K562 (cell line): ENCODE results near the gene WTIP. TPM values are rescaled to one million over a fixed set of nuclear protein-coding genes. Genes with fewer than 3 reads are reported as not detected.

Source experiments
- ARID4B ChIP-seq: sonication (generic); formaldehyde crosslinking; IDR thresholded peaks from 2 replicates; pipeline ENCODE4 v1.8.0; 2022; ENCODE audit warnings: mild to moderate bottlenecking, missing genetic modification reagents
- CBX8 ChIP-seq: fragments of 200-600 bp; sonication (generic); IDR thresholded peaks from 2 replicates; pipeline ENCODE4 v1.6.1; 2012; ENCODE audit warnings: borderline replicate concordance, mixed run types, low read depth, mild to moderate bottlenecking, moderate library complexity, mixed read lengths, low read length, control low read depth, inconsistent platforms; ENCODE audit not compliant: poor library complexity, severe bottlenecking; ENCODE audit errors: extremely low read depth
- GATA2 ChIP-seq: sonication (generic); formaldehyde crosslinking; IDR thresholded peaks from 2 replicates; pipeline ENCODE4 v1.4.0; 2020; ENCODE audit warnings: mild to moderate bottlenecking, missing genetic modification reagents
- IRF2 ChIP-seq: sonication (generic); formaldehyde crosslinking; IDR thresholded peaks from 2 replicates; pipeline ENCODE4 v1.8.1; 2022; ENCODE audit warnings: mild to moderate bottlenecking, missing genetic modification reagents
- MTA1 ChIP-seq: fragments of 450-650 bp; IDR thresholded peaks from 2 replicates; pipeline ENCODE4 v1.6.1; 2017; ENCODE audit warnings: borderline replicate concordance
- NR1H2 ChIP-seq: sonication (generic); formaldehyde crosslinking; IDR thresholded peaks from 2 replicates; pipeline ENCODE4 v1.4.0; 2020; ENCODE audit warnings: mild to moderate bottlenecking, missing genetic modification reagents
- POU5F1 ChIP-seq: fragments of 150-350 bp; IDR thresholded peaks from 2 replicates; pipeline ENCODE4 v1.6.1; 2014; ENCODE audit warnings: borderline replicate concordance, low read length, low read depth, mild to moderate bottlenecking; ENCODE audit not compliant: partially characterized antibody
- PTRF ChIP-seq: fragments of 450-650 bp; IDR thresholded peaks from 2 replicates; pipeline ENCODE4 v1.6.1; 2016; ENCODE audit warnings: mild to moderate bottlenecking, missing genetic modification characterization, missing compliant biosample characterization
- RAD21 ChIP-seq, 2 experiments: fragments of 250-450 bp in 1 of 2; fragments of 450-650 bp in 1 of 2; sonication (Bioruptor Pico) in 1 of 2; formaldehyde crosslinking in 1 of 2; IDR thresholded peaks in 1 of 2; conservative IDR thresholded peaks in 1 of 2; 2 replicates each; pipeline versions ENCODE4 v1.4.0 to v1.8.0; 2020 to 2022; ENCODE audit warnings: mild to moderate bottlenecking in 2 of 2, moderate library complexity in 1 of 2
- RBM25 ChIP-seq: fragments of 200-400 bp; formaldehyde crosslinking; IDR thresholded peaks from 2 replicates; pipeline ENCODE4 v1.6.1; 2018; ENCODE audit warnings: low read length, low read depth, moderate library complexity; ENCODE audit not compliant: severe bottlenecking
- RCOR1 ChIP-seq, 2 experiments: IDR thresholded peaks; 2 replicates each; pipeline ENCODE4 v1.6.1; 2012; ENCODE audit warnings: low read depth in 2 of 2, low read length in 2 of 2, borderline replicate concordance in 1 of 2, improper control_type of control experiment in 1 of 2
- TEAD1 ChIP-seq, 2 experiments: fragments of 450-650 bp in 1 of 2; sonication (generic) in 1 of 2; formaldehyde crosslinking; IDR thresholded peaks; 2 replicates each; pipeline versions ENCODE4 v1.4.0 to v1.8.0; 2020 to 2022; ENCODE audit warnings: mild to moderate bottlenecking in 2 of 2, missing genetic modification reagents in 1 of 2
- THRAP3 ChIP-seq: fragments of 450-650 bp; IDR thresholded peaks from 2 replicates; pipeline ENCODE4 v1.6.1; 2016; ENCODE audit warnings: mild to moderate bottlenecking, inconsistent platforms, borderline replicate concordance
- ZNF24 ChIP-seq: fragments of 450-650 bp; IDR thresholded peaks from 2 replicates; pipeline ENCODE4 v1.6.1; 2016
- ZNF830 ChIP-seq: fragments of 250-450 bp; sonication (Bioruptor Pico); IDR thresholded peaks from 2 replicates; pipeline ENCODE4 v1.5.0; 2021; ENCODE audit warnings: mild to moderate bottlenecking
- polyA plus RNA-seq, 8 experiments: library from polyadenylated mRNA; depleted of rRNA in 4 of 8; stranded (reverse) in 5 of 8; unstranded in 3 of 8; fragments of >200 nt; fragmentation: Nextera tagmentation in 2 of 8; fragmentation: Illumina TruSeq in 1 of 8; extraction: Ambion mirVana in 2 of 8; extraction: Trizol in 1 of 8; gene quantifications; 2 replicates each; pipeline versions ENCODE4 v1.2.1 to v1.2.3, GENCODE V29; 2011 to 2014; ENCODE audit warnings: inconsistent platforms in 1 of 8, missing spikeins in 1 of 8
- total RNA-seq, 7 experiments: library from RNA; depleted of rRNA in 6 of 7; stranded (reverse); fragments of >200 nt in 6 of 7; fragmentation: Illumina TruSeq in 2 of 7; extraction: Trizol in 2 of 7; gene quantifications; 2 replicates each; pipeline versions ENCODE4 v1.2.1 to v1.2.3, GENCODE V29; 2011 to 2021; ENCODE audit warnings: low replicate concordance in 1 of 7
- TF ChIP-seq, protein P1 (sequence below): fragments of 450-650 bp; IDR thresholded peaks from 2 replicates; pipeline ENCODE4 v1.6.1; 2016; ENCODE audit warnings: borderline replicate concordance
- TF ChIP-seq, protein P2 (sequence below): fragments of 250-450 bp; sonication (Bioruptor Pico); IDR thresholded peaks from 2 replicates; pipeline ENCODE4 v1.4.0; 2020; ENCODE audit warnings: mild to moderate bottlenecking, moderate library complexity, borderline replicate concordance

The WTIP gene
- total and polyA plus RNA-seq, 9 of the 15 experiments (the other 6 are each of a cell fraction or from before 2014, with no cell fraction given) = under 0.01 to 0.54 (median 0.27) TPM; not detected in 1

DNA sequence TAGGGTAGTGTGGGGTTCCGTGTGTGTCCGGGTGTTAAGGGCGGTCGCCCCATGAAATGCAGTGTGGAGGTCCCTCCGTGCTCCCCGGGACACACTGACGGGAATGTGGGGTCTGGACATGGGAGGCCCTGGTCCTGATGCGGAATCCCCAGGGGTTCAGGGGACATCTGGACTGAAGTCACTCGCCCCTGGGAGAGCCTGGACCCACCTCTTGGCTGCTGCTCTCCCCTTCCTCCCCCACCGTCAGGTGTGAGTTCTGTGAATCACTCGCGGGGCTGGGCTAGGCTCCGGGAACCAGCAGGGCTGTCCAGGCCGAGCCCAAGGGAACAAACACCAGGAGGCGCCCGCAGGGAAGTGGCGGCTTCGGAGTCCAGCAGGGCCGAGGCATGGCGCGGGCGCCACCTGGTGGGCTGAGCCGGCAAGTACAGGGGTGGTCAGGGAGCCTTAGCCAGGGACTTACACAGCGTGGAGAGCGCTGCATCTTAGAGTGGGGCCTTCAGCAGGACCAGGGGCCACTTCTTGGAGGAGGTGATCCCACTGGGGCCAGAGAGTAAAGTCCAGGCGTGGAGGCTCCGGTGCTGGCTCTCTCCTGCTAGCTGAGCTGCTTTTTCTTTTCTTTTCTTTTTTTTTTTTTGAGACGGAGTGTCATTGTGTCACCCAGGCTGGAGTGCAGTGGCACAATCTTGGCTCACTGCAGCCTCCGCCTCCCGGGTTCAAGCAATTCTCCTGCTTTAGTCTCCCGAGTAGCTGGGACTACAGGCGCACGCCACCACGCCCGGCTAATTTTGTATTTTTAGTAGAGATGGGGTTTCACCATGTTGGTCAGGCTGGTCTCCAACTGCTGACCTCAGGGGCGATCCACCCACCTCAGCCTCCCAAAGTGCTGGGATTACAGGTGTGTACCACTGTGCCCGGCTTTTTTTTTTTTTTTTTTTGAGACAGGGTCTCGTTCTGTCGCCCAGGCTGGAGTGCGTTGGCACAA, 20.1 kb downstream of the WTIP start (continued):
- TF ChIP-seq ARID4B (no peak), IRF2 (CRISPR knock-in tag) (no peak), NR1H2 (CRISPR knock-in tag) (no peak), GATA2 (CRISPR knock-in tag) (no peak), RBM25 (no peak), PTRF (tag) (no peak), RCOR1 (IDR thresholded peaks at IDR 0.05; ENCODE audit: borderline replicate concordance in 1 of 2, low read depth in 2 of 2, low read length in 2 of 2) (peak in 1 of 2 experiments; percentile 56; a peak in 1 of 4 replicates), ZNF24 (no peak), TEAD1 (CRISPR knock-in tag; IDR thresholded peaks at IDR 0.05) (peak in 1 of 2 experiments; percentile 47; a peak in 1 of 4 replicates), CBX8 (no peak), THRAP3 (no peak), ZNF830 (no peak), MTA1 (no peak), POU5F1 (no peak), RAD21 (CRISPR knock-in tag; conservative IDR thresholded peaks at IDR 0.05 in 1 of 2, IDR thresholded peaks at IDR 0.05 in 1 of 2) (peak; percentile 87 to 99)
- TF ChIP-seq, protein P1, sequence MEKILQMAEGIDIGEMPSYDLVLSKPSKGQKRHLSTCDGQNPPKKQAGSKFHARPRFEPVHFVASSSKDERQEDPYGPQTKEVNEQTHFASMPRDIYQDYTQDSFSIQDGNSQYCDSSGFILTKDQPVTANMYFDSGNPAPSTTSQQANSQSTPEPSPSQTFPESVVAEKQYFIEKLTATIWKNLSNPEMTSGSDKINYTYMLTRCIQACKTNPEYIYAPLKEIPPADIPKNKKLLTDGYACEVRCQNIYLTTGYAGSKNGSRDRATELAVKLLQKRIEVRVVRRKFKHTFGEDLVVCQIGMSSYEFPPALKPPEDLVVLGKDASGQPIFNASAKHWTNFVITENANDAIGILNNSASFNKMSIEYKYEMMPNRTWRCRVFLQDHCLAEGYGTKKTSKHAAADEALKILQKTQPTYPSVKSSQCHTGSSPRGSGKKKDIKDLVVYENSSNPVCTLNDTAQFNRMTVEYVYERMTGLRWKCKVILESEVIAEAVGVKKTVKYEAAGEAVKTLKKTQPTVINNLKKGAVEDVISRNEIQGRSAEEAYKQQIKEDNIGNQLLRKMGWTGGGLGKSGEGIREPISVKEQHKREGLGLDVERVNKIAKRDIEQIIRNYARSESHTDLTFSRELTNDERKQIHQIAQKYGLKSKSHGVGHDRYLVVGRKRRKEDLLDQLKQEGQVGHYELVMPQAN = no peak
- TF ChIP-seq, protein P2, sequence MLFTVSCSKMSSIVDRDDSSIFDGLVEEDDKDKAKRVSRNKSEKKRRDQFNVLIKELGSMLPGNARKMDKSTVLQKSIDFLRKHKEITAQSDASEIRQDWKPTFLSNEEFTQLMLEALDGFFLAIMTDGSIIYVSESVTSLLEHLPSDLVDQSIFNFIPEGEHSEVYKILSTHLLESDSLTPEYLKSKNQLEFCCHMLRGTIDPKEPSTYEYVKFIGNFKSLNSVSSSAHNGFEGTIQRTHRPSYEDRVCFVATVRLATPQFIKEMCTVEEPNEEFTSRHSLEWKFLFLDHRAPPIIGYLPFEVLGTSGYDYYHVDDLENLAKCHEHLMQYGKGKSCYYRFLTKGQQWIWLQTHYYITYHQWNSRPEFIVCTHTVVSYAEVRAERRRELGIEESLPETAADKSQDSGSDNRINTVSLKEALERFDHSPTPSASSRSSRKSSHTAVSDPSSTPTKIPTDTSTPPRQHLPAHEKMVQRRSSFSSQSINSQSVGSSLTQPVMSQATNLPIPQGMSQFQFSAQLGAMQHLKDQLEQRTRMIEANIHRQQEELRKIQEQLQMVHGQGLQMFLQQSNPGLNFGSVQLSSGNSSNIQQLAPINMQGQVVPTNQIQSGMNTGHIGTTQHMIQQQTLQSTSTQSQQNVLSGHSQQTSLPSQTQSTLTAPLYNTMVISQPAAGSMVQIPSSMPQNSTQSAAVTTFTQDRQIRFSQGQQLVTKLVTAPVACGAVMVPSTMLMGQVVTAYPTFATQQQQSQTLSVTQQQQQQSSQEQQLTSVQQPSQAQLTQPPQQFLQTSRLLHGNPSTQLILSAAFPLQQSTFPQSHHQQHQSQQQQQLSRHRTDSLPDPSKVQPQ (CRISPR knock-in tag) = no peak
